Stimulated activated naive B cell treated with anti-CD40 and anti-IgM and Interleukin-4, amounts not matched to agents 10 μg/mL and 1 μg/mL and 100 μg/mL, for 72 hours (primary cell): Measurements from ENCODE around the gene ADGRV1.

ENCODE experiments used
- ATAC-seq, 2 donors: fragments of 150-1000 bp; cut with Tn5 transposase; replicated peaks; 2 replicates each; pipeline ENCODE4 v1.10.0; 2021; ENCODE audit warnings: moderate library complexity in 1 of 2
- DNase-seq: peaks from one replicate; pipeline ENCODE4 v3.0.0; 2021
- H3K27ac Mint-ChIP-seq: one replicate; pipeline ENCODE4 v1.8.0; 2022; ENCODE audit warnings: mild to moderate bottlenecking, mixed read lengths
- H3K27me3 Mint-ChIP-seq, 2 donors: one replicate each; pipeline ENCODE4 v1.8.0; 2022; ENCODE audit warnings: mixed read lengths in 2 of 2
- H3K36me3 Mint-ChIP-seq, 2 donors: one replicate each; pipeline ENCODE4 v1.8.0; 2022; ENCODE audit warnings: mixed read lengths in 2 of 2, mild to moderate bottlenecking in 1 of 2
- H3K4me1 Mint-ChIP-seq, 2 donors: one replicate each; pipeline ENCODE4 v1.8.0; 2022; ENCODE audit warnings: mixed read lengths in 2 of 2, mild to moderate bottlenecking in 1 of 2
- H3K4me3 Mint-ChIP-seq, 2 donors: one replicate each; pipeline ENCODE4 v1.8.0; 2022; ENCODE audit warnings: mild to moderate bottlenecking in 2 of 2, mixed read lengths in 2 of 2, moderate library complexity in 1 of 2
- H3K9me3 Mint-ChIP-seq, 2 donors: one replicate each; pipeline ENCODE4 v1.8.0; 2022; ENCODE audit warnings: mixed read lengths in 2 of 2, mild to moderate bottlenecking in 1 of 2

ADGRV1 gene

DNA sequence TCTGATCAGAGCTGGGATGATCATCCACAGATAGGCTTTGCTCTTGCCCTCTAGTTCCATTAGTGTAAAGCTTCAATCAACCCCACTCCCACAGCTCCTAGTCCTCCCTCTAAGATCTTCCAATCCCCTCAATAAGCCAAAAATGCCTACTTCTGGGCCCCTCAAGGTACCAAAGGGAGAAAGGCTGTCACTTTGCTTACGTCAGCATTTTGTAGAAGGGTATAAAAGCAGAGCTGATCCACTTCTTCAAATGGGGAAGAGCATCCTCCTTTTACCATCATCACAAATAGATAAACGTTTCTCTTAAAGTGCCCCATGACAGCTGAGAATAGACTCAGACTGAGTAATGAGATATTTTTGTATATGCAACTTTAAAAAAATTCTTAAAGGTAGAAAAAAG is 13.1 kb upstream of the ADGRV1 start:
- DNase-seq = no peak
- no peaks in the 10 kb centered on the region for H3K4me1 Mint-ChIP-seq
- no peaks in the 10 kb centered on the region for H3K36me3 Mint-ChIP-seq
- no peak overlapping the region for H3K4me3 Mint-ChIP-seq
- H3K27ac Mint-ChIP-seq = no peak overlapping the region
- peaks cover 32 to 41% of the 10 kb centered on the region in 2 donors for H3K27me3 Mint-ChIP-seq
- ATAC-seq = no peak
- H3K9me3 Mint-ChIP-seq = no peaks in the 10 kb centered on the region

DNA sequence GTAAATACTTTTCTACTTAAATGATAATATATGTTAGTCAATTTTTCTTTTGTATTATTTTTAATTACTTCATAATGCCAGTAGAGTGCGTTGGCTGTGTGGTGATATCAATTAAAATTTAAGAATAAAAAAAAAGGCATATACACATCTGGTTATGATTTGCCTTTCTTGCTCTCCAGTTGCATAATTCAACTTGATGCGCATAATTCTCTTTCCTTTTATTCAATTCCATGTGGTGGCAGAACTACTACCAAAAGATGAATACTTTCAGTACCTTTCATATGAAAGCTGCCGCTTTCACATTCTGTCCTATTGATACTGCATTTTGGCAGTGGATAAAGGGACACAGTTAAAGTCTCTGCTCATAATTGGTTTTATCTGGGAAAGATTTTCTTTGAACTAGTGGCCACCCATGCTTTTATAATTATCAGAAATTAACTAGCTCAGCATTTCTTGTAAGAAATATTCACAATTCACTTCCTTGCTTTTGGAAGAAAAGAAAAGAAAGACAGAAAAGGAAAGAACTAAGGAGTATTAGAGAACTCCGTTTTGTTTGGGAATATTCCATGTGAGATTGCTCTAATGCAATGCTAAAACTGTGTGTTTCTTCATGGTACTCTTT is 12.3 kb upstream of the ADGRV1 start:
- ATAC-seq = no peak
- Mint-ChIP-seq H3K9me3 (no peaks in the 10 kb centered on the region), H3K36me3 (no peaks in the 10 kb centered on the region), H3K27me3 (peaks cover 27 to 37% of the 10 kb centered on the region in 2 donors), H3K4me3 (no peak overlapping the region), H3K27ac (no peak overlapping the region), H3K4me1 (peaks cover 0 to 2% of the 10 kb centered on the region in 2 donors)
- no peak for DNase-seq

DNA sequence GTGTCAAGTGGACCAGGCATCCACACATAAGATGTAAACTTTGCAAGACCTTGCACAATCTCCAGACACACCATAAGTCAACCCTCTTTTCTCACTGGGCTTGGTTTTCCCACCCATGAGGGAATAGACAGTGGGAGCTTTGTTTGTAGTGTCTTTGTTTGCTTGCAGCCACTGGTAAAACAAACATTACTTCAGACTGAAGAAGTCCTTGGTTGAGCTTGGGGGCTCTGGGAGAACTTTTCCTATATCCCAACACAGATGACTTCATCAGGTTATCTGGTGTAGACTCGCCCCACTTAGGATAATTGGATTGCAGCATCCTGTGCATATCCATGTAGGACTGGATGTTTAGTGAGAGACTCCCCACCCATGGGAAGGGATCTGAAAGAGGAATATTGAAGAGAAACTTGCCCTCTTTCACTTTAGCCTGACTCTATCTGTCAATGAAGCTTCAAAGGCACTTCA is 11.5 kb upstream of the ADGRV1 start:
- ATAC-seq (no peak), DNase-seq (no peak)
- H3K27ac Mint-ChIP-seq = no peak overlapping the region
- peaks cover 23 to 32% of the 10 kb centered on the region in 2 donors for H3K27me3 Mint-ChIP-seq
- H3K4me3 Mint-ChIP-seq = no peak overlapping the region
- H3K4me1 Mint-ChIP-seq = peaks cover 0 to 4% of the 10 kb centered on the region in 2 donors
- no peaks in the 10 kb centered on the region for H3K36me3 Mint-ChIP-seq
- no peaks in the 10 kb centered on the region for H3K9me3 Mint-ChIP-seq

DNA sequence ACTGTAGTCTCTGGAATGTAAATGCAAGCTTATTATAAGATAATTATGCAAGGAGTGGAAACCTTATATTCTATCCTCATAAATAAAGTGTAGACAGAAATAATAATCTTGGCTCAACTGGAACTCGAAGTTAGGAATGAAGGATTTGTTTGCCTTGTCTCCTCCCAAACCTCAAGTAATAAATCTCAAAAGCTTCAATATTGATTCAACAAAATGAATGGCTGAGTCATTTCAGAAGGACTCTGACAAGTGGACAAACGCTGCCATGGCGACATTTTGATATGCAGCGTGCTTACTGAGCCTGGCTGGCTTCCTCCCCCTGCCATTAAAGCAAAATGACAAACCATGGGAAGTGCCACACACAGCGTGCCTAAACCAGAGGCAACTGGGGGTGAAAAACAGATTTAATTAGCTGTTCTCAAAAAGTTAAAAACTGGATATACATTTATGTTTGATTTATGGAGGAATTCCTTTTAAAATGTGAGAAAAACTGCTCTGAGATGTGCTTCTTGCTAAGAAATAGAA is 10.5 kb upstream of the ADGRV1 start:
- H3K36me3 Mint-ChIP-seq = no peaks in the 10 kb centered on the region
- H3K27me3 Mint-ChIP-seq = peaks cover 31 to 36% of the 10 kb centered on the region in 2 donors
- no peaks in the 10 kb centered on the region for H3K9me3 Mint-ChIP-seq
- peaks cover 0 to 4% of the 10 kb centered on the region in 2 donors for H3K4me1 Mint-ChIP-seq
- ATAC-seq = no peak
- H3K4me3 Mint-ChIP-seq = no peak overlapping the region
- no peak overlapping the region for H3K27ac Mint-ChIP-seq
- no peak for DNase-seq

DNA sequence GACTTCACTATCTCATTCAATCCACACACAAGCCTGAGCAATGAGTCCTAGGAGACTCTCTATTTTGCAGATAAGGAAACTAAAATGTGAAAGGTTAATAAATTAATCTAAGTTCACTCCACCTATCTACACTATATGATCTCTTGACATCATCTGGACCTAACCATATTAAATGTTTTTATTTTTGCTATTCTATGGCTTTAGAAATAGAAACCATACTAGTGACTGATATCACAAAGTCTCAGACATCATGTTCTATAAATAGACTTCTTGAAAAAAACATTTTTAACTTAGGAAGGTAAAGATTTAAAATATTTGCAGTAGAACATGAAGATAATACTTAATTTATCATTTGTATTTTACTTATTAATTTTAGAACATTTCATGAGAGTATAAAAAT is 9.4 kb upstream of the ADGRV1 start:
- no peak for DNase-seq
- Mint-ChIP-seq H3K27me3 (peaks cover 31 to 38% of the 10 kb centered on the region in 2 donors), H3K4me3 (no peak overlapping the region), H3K36me3 (no peaks in the 10 kb centered on the region), H3K4me1 (peaks cover 0 to 4% of the 10 kb centered on the region in 2 donors), H3K9me3 (no peaks in the 10 kb centered on the region), H3K27ac (no peak overlapping the region)
- no peak for ATAC-seq

DNA sequence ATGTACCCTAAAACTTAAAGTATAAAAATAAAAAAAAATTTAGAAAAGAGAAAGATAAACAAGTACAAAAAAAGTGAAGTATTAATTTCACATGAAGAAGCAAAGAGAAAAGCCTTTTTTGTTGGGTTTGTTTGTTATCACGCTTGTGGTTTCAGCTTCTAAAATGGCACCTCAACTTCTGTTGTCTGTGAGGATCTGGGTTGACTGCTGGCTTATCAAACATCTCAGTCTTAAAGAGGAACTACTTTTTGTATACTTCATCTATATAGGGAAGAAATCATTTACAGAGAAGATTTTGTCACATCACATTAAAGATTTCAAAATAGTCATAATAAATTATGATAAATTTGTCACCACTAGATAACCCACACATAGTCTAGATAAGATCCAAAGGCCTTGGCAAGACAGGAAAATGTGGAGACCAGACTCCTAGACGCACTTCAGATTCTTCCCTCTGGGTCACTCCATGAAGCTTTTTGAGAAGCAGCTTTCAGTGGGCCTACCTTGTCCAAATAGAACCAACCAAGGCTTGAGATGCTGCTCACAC is 8.8 kb upstream of the ADGRV1 start:
- Mint-ChIP-seq H3K4me1 (peaks cover 0 to 4% of the 10 kb centered on the region in 2 donors), H3K27me3 (peaks cover 26 to 38% of the 10 kb centered on the region in 2 donors), H3K9me3 (no peaks in the 10 kb centered on the region), H3K27ac (no peak overlapping the region), H3K36me3 (no peaks in the 10 kb centered on the region), H3K4me3 (no peak overlapping the region)
- ATAC-seq (no peak), DNase-seq (no peak)

DNA sequence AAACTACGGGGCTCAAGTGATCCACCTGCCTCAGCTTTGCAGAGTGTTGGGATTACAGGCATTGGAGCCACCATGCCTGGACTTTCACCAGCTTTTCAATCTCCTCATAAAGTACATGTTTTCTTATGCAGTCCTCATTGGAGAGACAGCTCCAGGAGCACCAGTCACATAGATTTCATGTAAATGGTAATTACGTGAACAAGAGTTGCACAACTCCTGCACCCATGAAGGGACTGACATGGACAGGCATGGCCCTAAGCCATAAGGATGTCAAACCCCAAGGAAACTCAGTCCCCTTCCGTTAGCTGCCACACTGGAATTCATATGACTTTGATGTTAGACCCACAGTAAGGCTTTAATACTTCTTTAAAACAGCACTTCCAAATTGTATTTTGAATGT is 7.6 kb upstream of the ADGRV1 start:
- ATAC-seq (no peak), DNase-seq (no peak)
- peaks cover 20 to 42% of the 10 kb centered on the region in 2 donors for H3K27me3 Mint-ChIP-seq
- no peaks in the 10 kb centered on the region for H3K36me3 Mint-ChIP-seq
- no peak overlapping the region for H3K4me3 Mint-ChIP-seq
- H3K4me1 Mint-ChIP-seq = peaks cover 0 to 4% of the 10 kb centered on the region in 2 donors
- H3K9me3 Mint-ChIP-seq = no peaks in the 10 kb centered on the region
- no peak overlapping the region for H3K27ac Mint-ChIP-seq

DNA sequence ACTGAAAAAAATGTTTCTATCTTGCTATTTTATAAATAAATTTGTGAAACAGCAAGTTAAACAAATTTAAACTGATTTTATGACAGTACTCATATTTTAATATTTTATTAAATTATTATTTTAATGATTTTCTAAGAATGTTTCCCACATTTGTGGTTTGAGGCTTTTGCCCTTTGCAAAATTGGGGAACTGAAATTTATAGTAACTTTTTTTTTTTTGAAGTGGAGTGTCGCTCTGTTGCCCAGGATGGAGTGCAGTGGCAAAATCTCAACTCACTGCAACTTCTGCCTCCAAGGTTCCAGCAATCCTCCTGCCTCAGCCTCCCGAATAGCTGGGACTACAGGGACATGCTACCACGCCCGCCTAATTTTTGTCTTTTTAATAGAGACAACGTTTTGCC is 7.2 kb upstream of the ADGRV1 start:
- Mint-ChIP-seq H3K4me3 (no peak overlapping the region), H3K4me1 (peaks cover 0 to 4% of the 10 kb centered on the region in 2 donors), H3K27ac (no peak overlapping the region), H3K27me3 (peaks cover 20 to 45% of the 10 kb centered on the region in 2 donors), H3K36me3 (no peaks in the 10 kb centered on the region), H3K9me3 (no peaks in the 10 kb centered on the region)
- ATAC-seq (peak; percentile 43 to 60), DNase-seq (no peak)

DNA sequence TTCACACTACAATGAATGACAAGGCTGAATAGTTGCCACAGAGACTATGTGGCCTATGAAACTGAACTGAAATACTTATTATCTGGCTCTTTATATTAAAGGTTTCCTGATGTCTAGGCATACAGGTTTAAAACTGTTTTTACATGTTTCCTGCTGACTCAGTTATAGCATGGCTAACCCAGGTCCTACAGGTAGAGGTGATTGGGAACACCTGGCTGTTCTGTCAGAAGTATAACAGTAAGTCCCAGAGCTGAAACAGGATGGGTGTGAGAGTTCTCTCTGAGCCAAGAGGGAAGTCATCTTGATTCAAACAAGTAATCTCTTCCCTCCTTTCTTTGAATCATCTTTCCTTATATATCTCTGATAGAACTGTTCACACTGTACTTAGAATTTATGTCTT is 4.9 kb upstream of the ADGRV1 start:
- H3K36me3 Mint-ChIP-seq = no peaks in the 10 kb centered on the region
- ATAC-seq (no peak), DNase-seq (no peak)
- H3K4me3 Mint-ChIP-seq = no peak overlapping the region
- H3K4me1 Mint-ChIP-seq = peaks cover 8 to 11% of the 10 kb centered on the region in 2 donors
- H3K27me3 Mint-ChIP-seq = peaks cover 36 to 65% of the 10 kb centered on the region in 2 donors
- no peak overlapping the region for H3K27ac Mint-ChIP-seq
- no peaks in the 10 kb centered on the region for H3K9me3 Mint-ChIP-seq

DNA sequence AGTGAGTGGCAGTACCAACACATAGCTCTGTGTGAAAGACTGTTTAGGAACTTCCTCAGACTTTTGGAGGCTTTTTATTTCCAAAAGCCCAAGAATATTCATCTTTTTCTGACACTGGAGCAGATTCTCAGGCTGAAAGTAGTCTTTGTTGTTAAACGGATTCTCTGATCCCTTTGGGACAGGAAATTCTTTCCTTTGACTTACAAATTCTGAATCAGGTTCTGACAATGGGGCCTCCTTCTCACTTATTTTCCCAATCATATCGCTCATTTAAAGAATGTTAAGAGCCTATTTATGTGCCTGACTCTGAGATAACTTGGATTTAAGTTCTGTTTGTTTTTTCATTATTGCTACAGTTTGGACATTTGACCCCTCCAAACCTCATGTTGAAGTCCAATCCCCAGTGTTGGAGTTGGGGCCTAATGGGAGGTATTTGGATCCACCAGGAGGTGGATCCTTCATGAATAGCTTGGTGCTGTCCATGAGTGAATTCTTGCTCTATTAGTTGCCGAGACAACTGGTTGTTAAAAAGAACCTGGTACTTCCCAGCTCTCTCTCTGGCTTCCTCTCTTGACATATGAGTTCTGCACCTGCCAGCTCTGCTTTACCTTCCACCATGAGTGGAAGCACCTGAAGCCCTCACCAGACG is 4.1 kb upstream of the ADGRV1 start:
- Mint-ChIP-seq H3K36me3 (no peaks in the 10 kb centered on the region), H3K9me3 (no peaks in the 10 kb centered on the region), H3K4me3 (no peak overlapping the region), H3K4me1 (peaks cover 14% of the 10 kb centered on the region in 2 donors), H3K27ac (no peak overlapping the region), H3K27me3 (peaks cover 41 to 71% of the 10 kb centered on the region in 2 donors)
- ATAC-seq (peak in 1 of 2 donors; percentile 48), DNase-seq (no peak)

DNA sequence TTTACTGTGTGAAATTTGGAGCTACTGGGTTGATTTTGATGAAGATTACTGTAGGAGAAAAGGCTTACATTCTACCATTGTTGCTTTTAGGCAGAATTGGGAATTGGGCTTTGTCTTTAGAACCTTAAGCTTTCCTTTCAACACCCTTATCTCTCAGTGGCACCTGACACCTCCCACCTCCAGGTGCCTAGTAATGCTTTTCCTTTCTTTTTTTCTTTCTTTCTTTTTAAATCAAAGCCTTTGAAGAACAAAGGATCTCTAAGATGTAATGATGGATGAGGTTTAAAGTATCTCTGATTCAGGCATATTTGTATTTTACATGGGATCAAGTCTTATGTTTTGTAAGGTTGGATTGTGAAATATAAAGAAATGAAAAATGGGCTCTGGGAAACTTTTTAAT is 2.9 kb upstream of the ADGRV1 start:
- Mint-ChIP-seq H3K27ac (no peak overlapping the region), H3K36me3 (no peaks in the 10 kb centered on the region), H3K27me3 (peaks cover 37 to 61% of the 10 kb centered on the region in 2 donors), H3K4me1 (peaks cover 14% of the 10 kb centered on the region in 2 donors), H3K9me3 (no peaks in the 10 kb centered on the region), H3K4me3 (no peak overlapping the region)
- ATAC-seq = no peak
- DNase-seq = no peak

DNA sequence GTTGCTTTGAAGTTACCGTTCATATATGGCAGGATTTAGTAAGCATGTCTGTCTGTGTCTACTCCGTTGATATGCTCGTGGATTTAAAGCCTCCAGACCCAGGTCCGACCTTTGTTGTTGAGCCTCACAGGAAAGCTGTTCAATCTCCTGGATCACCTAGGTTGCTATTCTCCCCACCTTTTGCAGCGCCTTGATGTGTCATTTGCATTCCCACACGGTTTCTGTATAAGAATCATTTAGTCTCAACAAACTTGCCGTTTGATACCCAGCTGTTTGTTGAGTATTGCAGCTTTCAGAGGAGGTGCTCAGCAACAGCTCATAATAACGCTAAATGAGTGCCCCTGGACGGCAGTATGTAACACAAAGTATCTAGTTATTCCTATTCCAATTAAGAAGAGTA is 1.2 kb upstream of the ADGRV1 start:
- Mint-ChIP-seq H3K4me1 (peaks cover 10 to 14% of the 10 kb centered on the region in 2 donors), H3K36me3 (no peaks in the 10 kb centered on the region), H3K9me3 (no peaks in the 10 kb centered on the region), H3K27ac (no peak overlapping the region), H3K27me3 (peaks cover 36 to 65% of the 10 kb centered on the region in 2 donors), H3K4me3 (no peak overlapping the region)
- ATAC-seq (no peak), DNase-seq (no peak)

DNA sequence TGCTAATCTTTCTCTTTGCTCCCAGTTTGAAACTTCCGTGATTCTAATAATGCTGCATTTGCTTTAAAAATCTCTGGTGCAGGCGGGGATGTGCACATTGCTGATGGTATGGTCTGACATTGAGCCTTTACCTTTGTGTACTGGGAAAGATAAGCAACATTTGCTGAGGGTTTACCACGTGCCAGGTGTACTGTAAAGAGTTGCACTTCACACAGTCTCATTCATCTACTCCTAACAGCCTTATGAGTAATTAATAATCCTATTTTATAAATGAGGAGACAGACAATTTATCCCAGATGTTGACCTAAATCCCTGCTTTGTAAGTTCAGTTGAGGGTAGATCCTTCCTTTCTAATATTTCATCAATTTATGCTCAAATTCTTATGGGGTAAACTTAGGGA is 726 bp upstream of the ADGRV1 start:
- Mint-ChIP-seq H3K27me3 (peaks cover 31 to 61% of the 10 kb centered on the region in 2 donors), H3K36me3 (no peaks in the 10 kb centered on the region), H3K4me3 (peak overlapping the region; percentile 79 to 85)

DNA sequence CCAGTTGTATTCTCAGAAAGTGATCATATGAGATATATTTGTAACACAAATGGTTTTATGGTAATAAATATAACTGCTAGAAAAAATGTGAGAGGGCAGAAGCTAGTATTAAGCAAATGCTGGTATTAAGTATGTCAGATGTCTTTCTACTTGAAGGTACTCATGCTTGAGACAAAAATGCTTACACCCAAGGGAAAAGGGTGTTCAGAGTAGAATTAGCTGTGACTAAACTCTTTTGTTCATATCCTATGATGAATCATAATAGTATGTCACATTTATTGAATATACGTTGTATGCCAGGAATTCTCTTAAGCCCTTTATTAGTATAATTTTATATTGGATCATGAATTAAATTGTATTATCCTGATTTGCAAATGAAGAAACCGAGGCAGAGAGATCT is 2.2 kb downstream of the ADGRV1 start:
- peaks cover 34 to 60% of the 10 kb centered on the region in 2 donors for H3K27me3 Mint-ChIP-seq
- no peak for ATAC-seq

More for the DNA sequence above, 726 bp upstream of the ADGRV1 start:
- no peak overlapping the region for H3K27ac Mint-ChIP-seq
- no peak for DNase-seq
- H3K9me3 Mint-ChIP-seq = no peaks in the 10 kb centered on the region
- ATAC-seq = no peak
- H3K4me1 Mint-ChIP-seq = peaks cover 10 to 14% of the 10 kb centered on the region in 2 donors

More for the DNA sequence above, 2.2 kb downstream of the ADGRV1 start:
- H3K4me3 Mint-ChIP-seq = no peak overlapping the region
- no peak overlapping the region for H3K27ac Mint-ChIP-seq
- DNase-seq = no peak
- H3K4me1 Mint-ChIP-seq = peaks cover 10 to 14% of the 10 kb centered on the region in 2 donors
- peaks cover 0 to 4% of the 10 kb centered on the region in 2 donors for H3K9me3 Mint-ChIP-seq
- H3K36me3 Mint-ChIP-seq = peaks cover 0 to 4% of the 10 kb centered on the region in 2 donors
